Thymus (tissue), 11 donors: ENCODE measurements around the gene RGS11. TPM values are rescaled to one million over a fixed set of nuclear protein-coding genes. Genes with fewer than 3 reads are reported as not detected.
"Not testable (repeated sequence)": the region's sequence is repeated elsewhere in the genome, so short reads cannot be mapped to it uniquely, and the experiment has no call there.

ENCODE experiments used
- DNase-seq, 9 donors: peaks; one replicate each; pipeline ENCODE4 v3.0.0-alpha.2; 2013; ENCODE audit warnings: low spot score in 9 of 9, low read depth in 6 of 9, missing footprints in 1 of 9
- H3K27ac ChIP-seq, 2 donors: one replicate each; pipeline ENCODE4 v1.5.1; 2013; ENCODE audit warnings: control low read depth in 1 of 2, low read depth in 1 of 2, low read length in 1 of 2, mild to moderate bottlenecking in 1 of 2, moderate library complexity in 1 of 2
- H3K27me3 ChIP-seq, 2 donors: one replicate each; pipeline ENCODE4 v1.5.1; 2013; ENCODE audit warnings: low read length in 1 of 2; ENCODE audit not compliant: control insufficient read depth in 2 of 2, insufficient read depth in 1 of 2
- H3K36me3 ChIP-seq, 2 donors: one replicate each; pipeline ENCODE4 v1.5.1; 2013; ENCODE audit warnings: low read length in 1 of 2, mild to moderate bottlenecking in 1 of 2, moderate library complexity in 1 of 2; ENCODE audit not compliant: control insufficient read depth in 2 of 2, insufficient read depth in 2 of 2
- H3K4me1 ChIP-seq, 2 donors: one replicate each; pipeline ENCODE4 v1.5.1; 2013; ENCODE audit warnings: low read length in 2 of 2; ENCODE audit not compliant: control insufficient read depth in 2 of 2, insufficient read depth in 2 of 2
- H3K4me3 ChIP-seq, 2 donors: one replicate each; pipeline ENCODE4 v1.5.1; 2013; ENCODE audit warnings: low read length in 2 of 2, control low read depth in 1 of 2, mild to moderate bottlenecking in 1 of 2
- H3K9me3 ChIP-seq, 2 donors: one replicate each; pipeline ENCODE4 v1.5.1; 2013; ENCODE audit warnings: low read length in 1 of 2, mild to moderate bottlenecking in 1 of 2; ENCODE audit not compliant: control insufficient read depth in 2 of 2, insufficient read depth in 1 of 2
- WGBS: extraction: QIAGEN DNeasy Blood & Tissue Kit; methylation state at CpG from one replicate; pipeline ENCODE4 v1.1.7; 2013; 5-methylcytosine and 5-hydroxymethylcytosine counted together
- polyA plus RNA-seq: library from polyadenylated mRNA; stranded (reverse); fragments of 200-250 nt; gene quantifications from one replicate; pipeline ENCODE4 v1.2.3, GENCODE V29; 2013
- total RNA-seq: library from RNA; stranded (reverse); fragments of 120-200 nt; gene quantifications from one replicate; pipeline ENCODE4 v1.2.4, GENCODE V29; 2013
- donor health status: healthy.

RGS11 gene
- total and polyA plus RNA-seq, 2 donors = 1.3 TPM; not detected in 1

GRCh38 chr16:268141-269053 is 7.3 kb downstream of the RGS11 start:
- no peak for DNase-seq
- H3K4me3 ChIP-seq = no peak overlapping the region
- no peaks in the 10 kb centered on the region for H3K4me1 ChIP-seq
- 87% methylated on average over 40 of the region's 40 CpGs for WGBS
- peaks cover 5 to 22% of the 10 kb centered on the region in 2 donors for H3K27me3 ChIP-seq
- H3K9me3 ChIP-seq = peaks cover 0 to 1% of the 10 kb centered on the region in 2 donors
- peaks cover 15 to 25% of the 10 kb centered on the region in 2 donors for H3K36me3 ChIP-seq
- H3K27ac ChIP-seq = no peak overlapping the region

- H3K4me1 ChIP-seq, H3K4me3 ChIP-seq, DNase-seq, H3K9me3 ChIP-seq, H3K27ac ChIP-seq: not testable (repeated sequence)
- WGBS = 88% methylated on average over 17 of the region's 17 CpGs
- Histone ChIP-seq H3K36me3 (peaks cover 15 to 30% of the 10 kb centered on the region in 2 donors), H3K27me3 (peaks cover 0 to 13% of the 10 kb centered on the region in 2 donors)
Observed at GRCh38 chr16:267562-267961, 8.2 kb downstream of the RGS11 start.

GRCh38 chr16:266258-267164 is 9.2 kb downstream of the RGS11 start:
- Histone ChIP-seq H3K27ac (no peak overlapping the region), H3K4me3 (no peak overlapping the region), H3K36me3 (peaks cover 21 to 39% of the 10 kb centered on the region in 2 donors), H3K27me3 (peaks cover 0 to 10% of the 10 kb centered on the region in 2 donors), H3K9me3 (peaks cover 0 to 1% of the 10 kb centered on the region in 2 donors), H3K4me1 (no peaks in the 10 kb centered on the region)
- no peak for DNase-seq
- WGBS = 92% methylated on average over 25 of the region's 25 CpGs

GRCh38 chr16:265711-266110 is 10.0 kb downstream of the RGS11 start:
- 90% methylated on average over 12 of the region's 12 CpGs for WGBS
- peaks cover 25 to 44% of the 10 kb centered on the region in 2 donors for H3K36me3 ChIP-seq
- DNase-seq = no peak
- no peak overlapping the region for H3K27ac ChIP-seq
- H3K4me3 ChIP-seq = no peak overlapping the region
- peaks cover 0 to 1% of the 10 kb centered on the region in 2 donors for H3K9me3 ChIP-seq
- H3K4me1 ChIP-seq = no peaks in the 10 kb centered on the region
- peaks cover 0 to 4% of the 10 kb centered on the region in 2 donors for H3K27me3 ChIP-seq

- Histone ChIP-seq H3K9me3 (peaks cover 0 to 1% of the 10 kb centered on the region in 2 donors), H3K36me3 (peaks cover 30 to 50% of the 10 kb centered on the region in 2 donors), H3K4me3 (no peak overlapping the region), H3K27me3 (peaks cover 0 to 4% of the 10 kb centered on the region in 2 donors), H3K27ac (no peak overlapping the region), H3K4me1 (no peaks in the 10 kb centered on the region)
- no peak for DNase-seq
- 93% methylated on average over 14 of the region's 14 CpGs for WGBS
Observed at GRCh38 chr16:265002-265529, 10.7 kb downstream of the RGS11 start.

GRCh38 chr16:264440-264951 is 11.2 kb downstream of the RGS11 start:
- WGBS = 97% methylated on average over 23 of the region's 23 CpGs
- H3K4me3 ChIP-seq = no peak overlapping the region
- H3K4me1 ChIP-seq = no peaks in the 10 kb centered on the region
- peaks cover 0 to 1% of the 10 kb centered on the region in 2 donors for H3K9me3 ChIP-seq
- peaks cover 0 to 1% of the 10 kb centered on the region in 2 donors for H3K27me3 ChIP-seq
- no peak for DNase-seq
- peaks cover 36 to 55% of the 10 kb centered on the region in 2 donors for H3K36me3 ChIP-seq
- H3K27ac ChIP-seq = no peak overlapping the region

- no peaks in the 10 kb centered on the region for H3K4me1 ChIP-seq
- 98% methylated on average over 17 of the region's 17 CpGs for WGBS
- no peak for DNase-seq
- H3K36me3 ChIP-seq = peaks cover 37 to 59% of the 10 kb centered on the region in 2 donors
- H3K27me3 ChIP-seq = no peaks in the 10 kb centered on the region
- peaks cover 0 to 1% of the 10 kb centered on the region in 2 donors for H3K9me3 ChIP-seq
- H3K27ac ChIP-seq = no peak overlapping the region
- no peak overlapping the region for H3K4me3 ChIP-seq
Observed at GRCh38 chr16:263944-264343, 11.8 kb downstream of the RGS11 start.

GRCh38 chr16:263182-263774 is 12.5 kb downstream of the RGS11 start:
- H3K4me1 ChIP-seq = no peaks in the 10 kb centered on the region
- DNase-seq = no peak
- H3K27me3 ChIP-seq = no peaks in the 10 kb centered on the region
- no peak overlapping the region for H3K27ac ChIP-seq
- no peaks in the 10 kb centered on the region for H3K9me3 ChIP-seq
- H3K36me3 ChIP-seq = peaks cover 37 to 59% of the 10 kb centered on the region in 2 donors
- H3K4me3 ChIP-seq = no peak overlapping the region
- WGBS = 98% methylated on average over 35 of the region's 35 CpGs
